ENCODE results near the gene PHF2. TPM values are rescaled to one million over a fixed set of nuclear protein-coding genes. Genes with fewer than 3 reads are reported as not detected.

PHF2 gene
- total and polyA plus RNA-seq, 2 experiments from 2014 or later = 4.6 to 16.5 TPM

DNA sequence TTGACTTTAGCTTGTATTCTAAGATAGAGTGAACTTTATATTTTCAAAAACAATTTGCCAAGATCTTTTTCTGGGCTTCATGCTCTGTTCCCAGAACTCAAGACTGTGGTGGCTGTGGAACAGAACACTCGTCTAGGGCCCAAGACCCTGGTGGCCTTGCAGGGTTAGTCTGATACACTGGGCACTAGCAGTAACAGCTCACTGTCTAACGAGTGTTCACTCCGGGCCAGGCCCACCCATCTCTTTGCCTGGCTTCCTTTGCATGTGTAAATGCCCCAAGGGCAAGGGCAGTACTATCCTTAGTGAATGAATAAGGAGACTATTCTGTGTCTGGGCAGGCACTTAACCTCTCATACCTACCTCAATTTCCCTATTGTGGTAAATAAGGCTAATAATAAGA, 47.4 kb downstream of the PHF2 start:
- H3K79me2 ChIP-seq (ENCODE audit: insufficient read depth) = peaks cover 85% of the 10 kb centered on the region
- no peaks in the 10 kb centered on the region for H3K27me3 ChIP-seq (replicated peaks; ENCODE audit: insufficient read depth)
- H3K9me3 ChIP-seq (ENCODE audit: low read depth) = no peaks in the 10 kb centered on the region
- H3K9me2 ChIP-seq (ENCODE audit: insufficient read depth) = no peaks in the 10 kb centered on the region
- H4K20me1 ChIP-seq (ENCODE audit: insufficient read depth) = no peaks in the 10 kb centered on the region
- H3F3A ChIP-seq (ENCODE audit: insufficient read depth) = no peaks in the 10 kb centered on the region
- no peak for TF ChIP-seq EZH2phosphoT487 (IDR thresholded peaks at IDR 0.05; ENCODE audit: insufficient read depth, low read depth)
- TF ChIP-seq EZH2 (IDR thresholded peaks at IDR 0.05; ENCODE audit: insufficient read depth, poor library complexity, severe bottlenecking) = no peak
- H3K4me2 ChIP-seq (ENCODE audit: unreplicated experiment) = no peak overlapping the region
- no peak overlapping the region for H3K27ac ChIP-seq
- DNase-seq = no peak
- no peaks in the 10 kb centered on the region for H3K36me3 ChIP-seq (ENCODE audit: low read depth)
- no peak overlapping the region for H3K9ac ChIP-seq
- in situ Hi-C loops (cut with MboI) = no loop called here
- WGBS, 2 experiments (ENCODE audit: low coverage in 1 of 2, low lambda C conversion rate in 2 of 2, missing lambda C conversion rate in 2 of 2) = 86 to 88% methylated on average over 3 of the region's 3 CpGs
- no peak overlapping the region for H2AFZ ChIP-seq
- H3K4me1 ChIP-seq (ENCODE audit: insufficient read depth) = no peaks in the 10 kb centered on the region
- no peak overlapping the region for H3K4me3 ChIP-seq

DNA sequence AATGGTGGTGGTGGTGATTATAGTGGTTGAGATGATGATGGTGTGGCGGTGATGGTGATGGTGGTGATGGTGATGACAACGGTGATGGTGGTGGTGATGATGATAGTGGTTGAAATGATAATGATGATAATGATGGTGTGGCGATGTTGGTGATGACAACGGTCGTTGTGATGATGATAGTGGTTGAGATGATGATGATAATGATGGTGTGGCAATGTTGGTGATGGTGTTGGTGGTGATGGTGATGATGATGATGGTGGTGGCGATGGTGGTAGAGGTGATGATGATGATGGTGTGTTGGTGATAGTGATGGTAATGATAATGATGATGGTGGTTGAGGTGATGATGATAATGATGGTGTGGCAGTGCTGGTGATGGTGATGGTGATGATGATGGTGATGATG, 48.0 kb downstream of the PHF2 start:
- peaks cover 91% of the 10 kb centered on the region for H3K79me2 ChIP-seq (ENCODE audit: insufficient read depth)
- in situ Hi-C loops (cut with MboI) = no loop called here
- H3K9ac ChIP-seq = no peak overlapping the region
- H3K36me3 ChIP-seq (ENCODE audit: low read depth) = no peaks in the 10 kb centered on the region
- H3K4me2 ChIP-seq (ENCODE audit: unreplicated experiment) = no peak overlapping the region
- H3K27ac ChIP-seq = no peak overlapping the region
- TF ChIP-seq EZH2 (IDR thresholded peaks at IDR 0.05; ENCODE audit: insufficient read depth, poor library complexity, severe bottlenecking) (no peak), EZH2phosphoT487 (IDR thresholded peaks at IDR 0.05; ENCODE audit: insufficient read depth, low read depth) (no peak)
- no peak overlapping the region for H3K4me3 ChIP-seq
- 95 to 96% methylated on average over 6 of the region's 6 CpGs for WGBS, 2 experiments (ENCODE audit: low coverage in 1 of 2, low lambda C conversion rate in 2 of 2, missing lambda C conversion rate in 2 of 2)
- no peak overlapping the region for H2AFZ ChIP-seq
- H3K9me2 ChIP-seq (ENCODE audit: insufficient read depth) = no peaks in the 10 kb centered on the region
- H3K4me1 ChIP-seq (ENCODE audit: insufficient read depth) = no peaks in the 10 kb centered on the region
- no peaks in the 10 kb centered on the region for H3K27me3 ChIP-seq (replicated peaks; ENCODE audit: insufficient read depth)
- DNase-seq = no peak
- no peaks in the 10 kb centered on the region for H3F3A ChIP-seq (ENCODE audit: insufficient read depth)
- H4K20me1 ChIP-seq (ENCODE audit: insufficient read depth) = no peaks in the 10 kb centered on the region
- H3K9me3 ChIP-seq (ENCODE audit: low read depth) = no peaks in the 10 kb centered on the region

DNA sequence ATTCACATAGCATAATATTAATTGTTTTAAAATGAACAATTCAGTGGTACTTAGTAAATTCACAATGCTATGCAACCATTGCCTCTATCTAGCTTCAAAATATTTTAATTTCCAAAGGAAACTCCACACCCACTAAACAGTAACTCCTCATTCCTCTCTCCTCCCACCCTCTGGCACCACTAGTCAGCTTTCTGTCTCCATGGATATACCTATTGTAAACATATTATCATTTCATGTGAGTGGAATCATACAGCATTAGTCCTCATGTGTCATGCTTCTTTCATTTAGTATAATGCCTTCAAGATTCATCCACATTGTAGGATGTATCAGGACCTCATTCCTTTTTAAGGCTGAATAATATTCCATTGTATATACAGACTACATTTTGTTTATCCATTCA, 48.6 kb downstream of the PHF2 start:
- Histone ChIP-seq H3K4me1 (ENCODE audit: insufficient read depth) (no peaks in the 10 kb centered on the region), H3K4me2 (ENCODE audit: unreplicated experiment) (no peak overlapping the region), H3K79me2 (ENCODE audit: insufficient read depth) (peaks cover 93% of the 10 kb centered on the region), H3K9me2 (ENCODE audit: insufficient read depth) (no peaks in the 10 kb centered on the region), H2AFZ (no peak overlapping the region), H3K9ac (no peak overlapping the region), H3K4me3 (no peak overlapping the region), H3F3A (ENCODE audit: insufficient read depth) (no peaks in the 10 kb centered on the region), H3K27ac (no peak overlapping the region), H3K27me3 (replicated peaks; ENCODE audit: insufficient read depth) (no peaks in the 10 kb centered on the region), H3K9me3 (ENCODE audit: low read depth) (no peaks in the 10 kb centered on the region), H4K20me1 (ENCODE audit: insufficient read depth) (no peaks in the 10 kb centered on the region), H3K36me3 (ENCODE audit: low read depth) (no peaks in the 10 kb centered on the region)
- in situ Hi-C loops (cut with MboI) = no loop called here
- peak; percentile 51 for DNase-seq
- no peak for TF ChIP-seq EZH2phosphoT487 (IDR thresholded peaks at IDR 0.05; ENCODE audit: insufficient read depth, low read depth)
- no peak for TF ChIP-seq EZH2 (IDR thresholded peaks at IDR 0.05; ENCODE audit: insufficient read depth, poor library complexity, severe bottlenecking)

DNA sequence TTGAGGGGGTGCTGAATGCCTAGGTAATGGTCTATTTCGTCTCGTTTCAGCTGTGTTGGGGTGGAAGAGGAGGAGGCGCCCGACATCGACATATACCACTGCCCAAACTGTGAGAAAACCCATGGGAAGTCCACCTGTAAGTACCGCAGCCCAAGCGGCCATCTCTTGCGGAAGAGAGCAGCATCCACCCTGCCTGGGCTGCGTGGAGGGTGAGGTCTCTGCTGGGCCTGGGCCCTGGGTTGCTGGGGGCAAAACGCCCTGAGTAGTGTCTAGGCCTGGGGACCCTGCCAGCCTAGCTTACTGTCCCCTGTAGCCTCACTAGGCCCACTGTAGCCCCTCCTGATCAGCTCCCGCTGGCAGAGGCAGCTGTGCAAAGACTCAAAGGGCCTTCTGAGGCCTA, 53.5 kb downstream of the PHF2 start:
- Histone ChIP-seq H3K9ac (no peak overlapping the region), H4K20me1 (ENCODE audit: insufficient read depth) (no peaks in the 10 kb centered on the region), H3K9me3 (ENCODE audit: low read depth) (no peaks in the 10 kb centered on the region), H3K9me2 (ENCODE audit: insufficient read depth) (no peaks in the 10 kb centered on the region), H3F3A (ENCODE audit: insufficient read depth) (no peaks in the 10 kb centered on the region), H3K79me2 (ENCODE audit: insufficient read depth) (peaks cover 49% of the 10 kb centered on the region), H3K27me3 (replicated peaks; ENCODE audit: insufficient read depth) (no peaks in the 10 kb centered on the region), H3K27ac (no peak overlapping the region), H3K4me1 (ENCODE audit: insufficient read depth) (no peaks in the 10 kb centered on the region), H3K36me3 (ENCODE audit: low read depth) (no peaks in the 10 kb centered on the region), H3K4me2 (ENCODE audit: unreplicated experiment) (no peak overlapping the region), H2AFZ (no peak overlapping the region), H3K4me3 (no peak overlapping the region)
- no peak for TF ChIP-seq EZH2 (IDR thresholded peaks at IDR 0.05; ENCODE audit: insufficient read depth, poor library complexity, severe bottlenecking)
- TF ChIP-seq EZH2phosphoT487 (IDR thresholded peaks at IDR 0.05; ENCODE audit: insufficient read depth, low read depth) = no peak
- WGBS, 2 experiments (ENCODE audit: low coverage in 1 of 2, low lambda C conversion rate in 2 of 2, missing lambda C conversion rate in 2 of 2) = 77 to 80% methylated on average over 11 of the region's 11 CpGs
- in situ Hi-C loops (cut with MboI) = no loop called here
- no peak for DNase-seq

DNA sequence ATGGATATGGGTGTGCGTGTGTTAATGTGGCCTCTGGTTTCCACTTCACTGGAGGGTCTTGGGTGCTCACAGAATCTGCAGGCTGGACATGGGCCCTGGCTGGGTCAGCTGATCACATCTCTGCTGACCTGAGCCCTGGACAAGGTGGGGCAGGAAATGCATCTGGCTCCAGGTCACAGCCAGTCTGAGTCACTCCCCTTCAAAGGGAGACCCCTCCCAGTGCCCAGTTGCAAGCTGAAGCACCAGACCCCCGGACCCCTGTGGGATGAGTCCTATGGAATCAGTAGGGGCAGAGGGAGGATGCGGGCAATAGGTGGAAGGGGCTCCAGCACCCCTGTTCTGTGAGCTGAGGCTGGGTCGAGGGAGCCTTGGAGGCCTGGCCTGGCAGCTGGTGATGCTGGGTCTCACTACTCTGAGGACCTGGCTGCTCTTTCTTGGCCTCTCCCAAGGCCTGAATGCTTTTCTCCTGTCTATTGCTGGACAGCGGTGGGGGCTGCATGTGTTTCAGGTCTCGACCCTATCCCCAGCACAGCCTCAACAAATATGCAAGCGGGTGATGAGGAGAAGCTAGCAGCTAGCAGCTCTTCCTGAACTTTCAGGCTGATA, 54.5 kb downstream of the PHF2 start:
- TF ChIP-seq EZH2phosphoT487 (IDR thresholded peaks at IDR 0.05; ENCODE audit: insufficient read depth, low read depth) = no peak
- TF ChIP-seq EZH2 (IDR thresholded peaks at IDR 0.05; ENCODE audit: insufficient read depth, poor library complexity, severe bottlenecking) = no peak
- WGBS, 2 experiments (ENCODE audit: low coverage in 1 of 2, low lambda C conversion rate in 2 of 2, missing lambda C conversion rate in 2 of 2) = 87 to 90% methylated on average over 7 of the region's 7 CpGs

More for the DNA sequence above, 54.5 kb downstream of the PHF2 start:
- Histone ChIP-seq H3K4me1 (ENCODE audit: insufficient read depth) (no peaks in the 10 kb centered on the region), H2AFZ (no peak overlapping the region), H4K20me1 (ENCODE audit: insufficient read depth) (no peaks in the 10 kb centered on the region), H3K4me3 (no peak overlapping the region), H3K9ac (no peak overlapping the region), H3K36me3 (ENCODE audit: low read depth) (no peaks in the 10 kb centered on the region), H3K27ac (no peak overlapping the region), H3K9me2 (ENCODE audit: insufficient read depth) (no peaks in the 10 kb centered on the region), H3K79me2 (ENCODE audit: insufficient read depth) (peaks cover 39% of the 10 kb centered on the region), H3K9me3 (ENCODE audit: low read depth) (no peaks in the 10 kb centered on the region), H3F3A (ENCODE audit: insufficient read depth) (no peaks in the 10 kb centered on the region), H3K27me3 (replicated peaks; ENCODE audit: insufficient read depth) (no peaks in the 10 kb centered on the region), H3K4me2 (ENCODE audit: unreplicated experiment) (no peak overlapping the region)
- DNase-seq = no peak
- in situ Hi-C loops (cut with MboI) = no loop called here
